Measurements from ENCODE around the gene HERC2. TPM values are rescaled to one million over a fixed set of nuclear protein-coding genes. Genes with fewer than 3 reads are reported as not detected.

HERC2 gene
- total and polyA plus RNA-seq, 12 donors, result 24.4 to 77.0 (median 60.3) TPM

DNA sequence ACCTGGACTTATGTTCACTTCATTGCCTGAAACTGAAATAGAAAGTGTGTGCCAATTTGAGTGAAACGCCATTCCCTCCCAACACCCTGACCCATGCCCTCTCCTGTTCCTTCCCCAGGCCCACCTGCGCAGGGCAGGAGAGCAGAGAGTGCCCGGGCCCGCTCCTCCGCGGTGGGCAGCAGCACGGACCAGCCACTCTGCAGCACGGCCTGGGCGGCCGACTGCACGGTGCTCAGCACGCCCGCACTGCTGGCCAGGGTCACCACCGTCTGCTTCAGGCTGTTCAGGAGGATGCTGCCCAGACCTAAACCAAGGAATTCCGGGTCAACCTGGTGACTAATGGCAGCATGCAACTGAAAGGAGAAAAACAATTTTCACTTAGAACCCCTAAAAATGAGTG, 66.0 kb downstream of the HERC2 start:
- no peaks in the 10 kb centered on the region for H3K27me3 ChIP-seq
- peaks cover 0 to 10% (median 6%) of the 10 kb centered on the region in 9 donors for H3K4me1 ChIP-seq
- H3K36me3 ChIP-seq, result peaks cover 0 to 98% (median 39%) of the 10 kb centered on the region in 9 donors
- no peak overlapping the region for H3K27ac ChIP-seq
- H3K4me3 ChIP-seq, result no peak overlapping the region
- TF ChIP-seq, protein P1, sequence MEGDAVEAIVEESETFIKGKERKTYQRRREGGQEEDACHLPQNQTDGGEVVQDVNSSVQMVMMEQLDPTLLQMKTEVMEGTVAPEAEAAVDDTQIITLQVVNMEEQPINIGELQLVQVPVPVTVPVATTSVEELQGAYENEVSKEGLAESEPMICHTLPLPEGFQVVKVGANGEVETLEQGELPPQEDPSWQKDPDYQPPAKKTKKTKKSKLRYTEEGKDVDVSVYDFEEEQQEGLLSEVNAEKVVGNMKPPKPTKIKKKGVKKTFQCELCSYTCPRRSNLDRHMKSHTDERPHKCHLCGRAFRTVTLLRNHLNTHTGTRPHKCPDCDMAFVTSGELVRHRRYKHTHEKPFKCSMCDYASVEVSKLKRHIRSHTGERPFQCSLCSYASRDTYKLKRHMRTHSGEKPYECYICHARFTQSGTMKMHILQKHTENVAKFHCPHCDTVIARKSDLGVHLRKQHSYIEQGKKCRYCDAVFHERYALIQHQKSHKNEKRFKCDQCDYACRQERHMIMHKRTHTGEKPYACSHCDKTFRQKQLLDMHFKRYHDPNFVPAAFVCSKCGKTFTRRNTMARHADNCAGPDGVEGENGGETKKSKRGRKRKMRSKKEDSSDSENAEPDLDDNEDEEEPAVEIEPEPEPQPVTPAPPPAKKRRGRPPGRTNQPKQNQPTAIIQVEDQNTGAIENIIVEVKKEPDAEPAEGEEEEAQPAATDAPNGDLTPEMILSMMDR (IDR thresholded peaks at IDR 0.05), result no peak
- no peaks in the 10 kb centered on the region for H3K9me3 ChIP-seq
- WGBS, 2 donors, result 96% methylated on average over 15 of the region's 15 CpGs
- ATAC-seq (no peak), DNase-seq (no peak)
- intact Hi-C loops (cut with DNase I), result loop anchor here in 1 of 10 donors (5.0 kb wide), 1 partner anchor 49 kb away; no protein-coding TSS in a partner anchor

DNA sequence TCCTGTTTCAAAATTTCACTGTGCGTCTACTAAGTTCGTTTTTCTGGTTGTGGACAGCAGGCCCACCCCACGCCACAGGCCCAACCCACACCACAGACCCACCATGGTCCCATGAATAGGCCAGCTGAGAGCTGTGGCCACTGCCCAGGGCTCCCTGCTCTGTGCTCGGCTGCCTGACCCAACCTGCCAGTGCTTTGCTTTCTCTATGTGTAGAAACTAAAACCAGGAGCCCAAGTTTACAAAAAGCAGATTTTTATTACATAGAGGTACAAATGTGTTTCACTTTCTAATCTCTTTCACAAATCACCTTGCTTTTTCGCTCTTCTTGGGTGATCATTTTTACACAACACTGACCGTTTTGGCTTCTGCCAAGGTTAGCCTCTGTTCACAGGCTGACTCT, 69.1 kb downstream of the HERC2 start:
- intact Hi-C loops (cut with DNase I), result no loop called here
- no peak for DNase-seq
- 93 to 97% methylated on average over 6 of the region's 6 CpGs for WGBS, 2 donors

DNA sequence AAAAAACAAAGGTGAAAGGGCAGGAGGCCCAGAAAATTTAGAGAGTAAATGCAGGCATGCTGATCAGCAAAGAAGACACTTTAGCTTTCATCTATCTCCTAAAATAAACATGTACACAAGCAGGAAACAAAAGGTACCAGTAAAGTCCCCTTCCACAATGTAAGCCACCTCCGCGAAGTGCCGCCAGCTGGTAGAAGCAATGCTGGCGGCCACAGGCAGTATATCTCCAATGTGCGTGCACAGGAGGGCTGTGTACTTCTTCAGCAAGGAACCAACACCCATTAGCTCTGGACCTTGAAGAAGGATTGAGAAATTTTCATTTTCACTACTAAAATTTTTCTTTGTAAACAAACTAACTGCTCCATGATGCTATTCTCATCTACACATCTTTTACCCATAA, 75.4 kb downstream of the HERC2 start:
- Histone ChIP-seq H3K27me3 (no peaks in the 10 kb centered on the region), H3K9me3 (peaks cover 0 to 17% (median 0%) of the 10 kb centered on the region in 11 donors), H3K27ac (no peak overlapping the region), H3K4me3 (no peak overlapping the region), H3K36me3 (peaks cover 0 to 98% (median 50%) of the 10 kb centered on the region in 9 donors), H3K4me1 (no peaks in the 10 kb centered on the region)
- ATAC-seq (no peak), DNase-seq (no peak)
- intact Hi-C loops (cut with DNase I), result no loop called here
- TF ChIP-seq, protein P1 (IDR thresholded peaks at IDR 0.05), result no peak
- WGBS, 2 donors, result 96 to 98% methylated on average over 5 of the region's 5 CpGs

More for the DNA sequence above, 69.1 kb downstream of the HERC2 start:
- TF ChIP-seq, protein P1 (IDR thresholded peaks at IDR 0.05), result no peak
- Histone ChIP-seq H3K27me3 (no peaks in the 10 kb centered on the region), H3K36me3 (peaks cover 0 to 98% (median 55%) of the 10 kb centered on the region in 9 donors), H3K27ac (no peak overlapping the region), H3K4me1 (no peaks in the 10 kb centered on the region), H3K4me3 (no peak overlapping the region), H3K9me3 (peaks cover 0 to 9% (median 0%) of the 10 kb centered on the region in 11 donors)
- ATAC-seq, result no peak

DNA sequence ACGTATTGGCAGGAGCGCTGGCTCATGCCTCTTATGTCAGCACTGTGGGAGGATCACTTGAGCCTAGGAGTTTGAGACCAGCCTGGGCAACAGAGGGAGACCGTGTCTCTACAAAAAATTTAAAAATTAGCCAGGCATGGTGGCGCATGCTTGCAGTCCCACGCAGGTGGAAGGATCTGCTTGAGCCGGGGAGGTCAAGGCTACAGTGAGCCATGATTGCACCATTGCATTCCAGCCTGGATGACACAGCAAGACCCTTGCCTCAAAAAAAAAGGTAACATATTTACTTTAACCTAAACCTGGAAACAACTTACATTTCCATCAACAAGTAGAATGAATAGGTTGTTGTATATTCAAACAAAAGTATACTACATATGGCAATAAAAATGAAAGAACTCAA, 78.1 kb downstream of the HERC2 start:
- Histone ChIP-seq H3K4me1 (no peaks in the 10 kb centered on the region), H3K36me3 (peaks cover 0 to 96% (median 53%) of the 10 kb centered on the region in 9 donors), H3K27me3 (no peaks in the 10 kb centered on the region), H3K9me3 (peaks cover 0 to 14% (median 0%) of the 10 kb centered on the region in 11 donors), H3K4me3 (no peak overlapping the region), H3K27ac (no peak overlapping the region)
- intact Hi-C loops (cut with DNase I), result no loop called here
- ATAC-seq (no peak), DNase-seq (no peak)
- TF ChIP-seq, protein P1 (IDR thresholded peaks at IDR 0.05), result no peak
- WGBS, 2 donors, result 97 to 98% methylated on average over 6 of the region's 6 CpGs

Data from heart right ventricle (tissue), 16 donors.